Renal cortex interstitium (tissue), 11 donors: Measurements from ENCODE around the gene SLC8A1. TPM values are rescaled to one million over a fixed set of nuclear protein-coding genes. Genes with fewer than 3 reads are reported as not detected.

Experiments used
- DNase-seq, 11 donors: peaks; one replicate each; pipeline ENCODE4 v3.0.0-alpha.2; 2013; ENCODE audit warnings: low read depth in 9 of 11, low spot score in 4 of 11; ENCODE audit errors: extremely low read depth in 1 of 11
- polyA plus RNA-seq, 3 donors: library from polyadenylated mRNA; unstranded; fragments of 120-200 nt; gene quantifications; one replicate each; pipeline ENCODE4 v1.2.1, GENCODE V29; 2013; ENCODE audit not compliant: insufficient read length in 3 of 3

The SLC8A1 gene
- polyA plus RNA-seq, 3 donors: 61.3 to 67.0 (median 63.2) TPM

DNA sequence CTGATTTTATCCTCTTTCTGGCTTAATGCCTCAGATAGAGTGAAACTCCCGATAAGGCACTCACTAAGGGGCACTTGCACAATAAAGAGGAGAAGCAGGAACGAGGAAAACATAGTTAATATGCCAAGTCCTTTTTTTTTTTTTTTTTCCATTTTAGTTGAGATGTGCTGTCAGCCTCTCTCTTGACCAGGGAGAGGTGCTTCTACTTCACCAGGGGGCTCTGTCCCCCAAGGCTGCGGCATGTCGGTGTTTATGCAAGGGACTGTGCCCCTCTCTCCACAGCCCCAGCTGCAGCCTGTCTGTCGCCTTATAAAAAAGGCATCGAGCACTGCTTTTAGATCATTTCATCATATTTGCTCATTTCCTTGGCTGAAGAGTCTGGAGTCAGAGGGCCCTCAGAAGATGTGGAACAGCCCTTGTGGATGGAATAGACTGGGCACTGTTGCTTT, 178.1 kb downstream of the SLC8A1 start:
- DNase-seq: no peak

DNA sequence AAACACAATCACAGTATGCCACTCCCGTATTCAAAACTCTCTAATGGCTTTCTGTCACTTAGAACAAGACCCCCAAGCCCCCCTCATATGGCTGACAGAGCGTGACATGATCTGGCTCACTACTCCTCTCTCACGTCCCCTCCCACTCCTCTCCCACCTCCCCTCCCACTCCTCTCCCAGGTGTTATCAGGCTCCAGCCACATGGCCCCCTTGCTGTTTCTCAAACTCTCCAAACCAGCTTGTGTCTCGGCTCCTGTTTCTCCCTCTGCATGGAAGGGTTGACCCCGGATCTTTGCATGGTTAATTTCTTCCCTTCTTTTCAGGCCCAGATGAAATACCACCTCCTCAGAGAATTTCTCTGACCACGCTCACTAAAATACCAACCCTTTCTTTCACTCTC, 180.8 kb downstream of the SLC8A1 start:
- peak in 10 of 11 donors; percentile 45 to 80 (median 66) for DNase-seq

DNA sequence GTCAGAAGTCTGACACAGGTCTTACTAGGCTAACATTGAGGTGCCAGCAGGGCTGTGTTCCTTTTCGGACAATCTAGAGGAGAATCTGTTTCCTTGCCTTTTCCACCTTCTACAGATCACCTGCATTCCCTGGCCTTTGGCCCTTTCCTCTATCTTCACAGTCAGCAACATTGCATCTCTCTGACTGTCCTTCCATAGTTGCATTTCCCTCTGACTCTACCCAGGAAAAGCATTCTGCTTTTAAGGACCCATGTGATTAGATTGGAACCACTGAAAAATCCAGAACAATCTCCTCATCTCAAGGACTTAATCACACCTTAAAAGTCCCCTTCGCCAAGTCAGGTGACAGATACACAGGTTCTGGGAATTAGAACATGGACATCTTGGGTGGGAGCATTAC, 181.5 kb downstream of the SLC8A1 start:
- no peak for DNase-seq

DNA sequence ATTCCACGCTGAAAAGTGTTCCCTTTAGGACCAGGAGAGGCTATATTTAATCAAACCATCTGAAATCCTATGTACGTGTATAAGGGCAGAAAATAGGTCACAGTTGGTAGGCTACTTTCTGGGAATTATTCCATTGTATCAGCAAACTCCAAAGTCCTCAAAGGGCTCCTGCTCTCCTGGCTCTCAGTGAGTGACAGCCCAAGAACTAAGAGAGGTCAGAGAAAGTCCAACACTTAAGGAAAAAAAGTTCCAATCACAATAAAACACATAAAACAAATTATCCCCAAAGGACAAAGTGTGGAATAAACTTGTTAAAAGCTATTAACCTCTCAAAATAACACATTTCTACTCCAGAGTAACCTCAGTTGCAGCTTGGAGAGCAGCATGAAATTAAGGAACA, 183.3 kb downstream of the SLC8A1 start:
- DNase-seq: no peak

DNA sequence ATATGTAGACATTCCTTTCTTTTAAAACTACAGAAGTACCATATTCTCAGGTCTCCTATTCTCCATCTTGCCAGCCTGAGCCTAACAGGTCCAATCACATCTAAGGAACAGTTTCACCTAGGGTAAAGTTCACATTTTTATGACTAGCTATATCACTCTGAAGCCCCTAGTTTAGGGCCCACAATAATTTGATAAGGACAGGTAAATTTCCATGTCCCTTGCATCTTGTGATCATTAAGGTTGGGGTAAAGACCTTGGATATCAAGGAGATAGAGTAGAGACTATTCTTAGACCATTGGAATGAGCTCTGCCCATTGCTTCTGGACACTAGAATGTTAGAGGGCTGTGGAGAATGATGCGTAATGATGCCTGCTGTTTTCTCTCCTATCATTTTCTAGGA, 185.7 kb downstream of the SLC8A1 start:
- no peak for DNase-seq

DNA sequence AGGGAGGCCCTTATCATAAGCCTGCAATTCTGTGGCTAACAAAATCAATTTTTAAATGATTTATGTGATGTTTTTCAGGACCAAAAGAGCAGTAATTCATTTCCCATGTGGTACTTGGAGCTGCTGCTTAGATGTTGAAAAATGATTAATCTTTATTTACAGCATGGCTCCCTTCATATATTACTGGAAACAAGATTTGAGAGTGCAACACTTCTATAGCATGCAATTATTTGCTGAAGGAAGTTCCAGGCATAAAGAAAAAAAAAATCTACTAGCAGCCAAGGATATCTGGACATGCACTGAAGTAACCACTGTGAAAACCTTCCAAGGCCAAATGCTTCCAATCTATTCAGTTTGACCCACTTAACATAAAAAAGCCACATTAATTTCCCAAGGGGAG, 186.3 kb downstream of the SLC8A1 start:
- DNase-seq: no peak

DNA sequence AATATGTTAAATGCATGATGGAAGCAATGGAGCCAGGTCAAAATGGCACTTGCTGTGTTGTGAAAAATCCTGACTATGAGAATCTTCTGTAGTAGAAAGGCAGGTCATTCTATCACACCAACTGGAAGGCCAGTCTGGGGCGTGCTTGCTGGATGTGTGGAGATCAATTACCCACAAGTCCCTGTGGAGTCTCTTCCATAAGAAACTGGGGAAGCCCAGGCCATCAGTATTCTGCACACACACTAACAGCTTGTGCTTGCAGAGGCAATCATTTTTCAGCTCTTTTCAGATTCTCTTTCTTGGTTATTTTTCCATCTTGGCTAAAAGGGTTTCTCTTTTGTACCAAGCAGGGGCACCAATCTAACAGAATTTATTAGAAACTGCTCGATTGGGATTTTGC, 190.8 kb downstream of the SLC8A1 start:
- DNase-seq: no peak

DNA sequence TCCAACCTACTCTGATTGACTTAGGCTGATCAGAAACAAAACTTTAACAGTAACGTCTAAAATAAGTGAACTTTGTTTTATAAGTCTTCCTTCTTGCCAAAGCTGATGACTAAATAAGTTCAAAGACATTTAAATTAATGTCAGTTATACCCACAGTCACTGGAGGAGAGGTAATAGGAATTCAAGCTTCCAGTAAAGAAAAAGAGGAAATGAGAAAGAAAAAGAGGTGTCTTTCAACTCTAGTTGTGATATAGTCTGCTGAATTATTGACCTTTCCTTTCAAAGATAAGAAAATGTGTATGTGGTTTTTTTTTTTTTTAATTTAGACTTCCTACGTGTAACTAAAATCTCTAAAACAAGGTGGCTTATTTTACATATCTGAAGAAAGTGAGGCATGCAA, 191.5 kb downstream of the SLC8A1 start:
- DNase-seq: no peak

DNA sequence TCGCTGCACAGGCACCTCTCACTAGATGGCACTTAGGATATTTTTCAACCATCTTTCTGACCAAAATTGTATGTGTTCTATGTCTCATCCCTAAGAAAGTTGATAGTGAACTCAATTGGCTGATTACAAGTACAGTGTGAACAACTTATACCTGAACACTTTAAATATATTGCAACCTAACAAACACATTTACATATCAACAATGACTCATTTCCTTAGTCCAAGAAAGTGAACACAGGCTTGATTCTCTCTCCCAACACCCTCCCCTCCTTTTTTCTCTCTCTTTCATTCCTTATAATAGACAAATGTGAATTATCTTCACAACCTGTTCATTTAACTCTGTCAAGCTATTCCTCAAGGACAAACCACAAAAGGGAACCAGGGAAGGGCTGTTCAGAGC, 192.0 kb downstream of the SLC8A1 start:
- no peak for DNase-seq

DNA sequence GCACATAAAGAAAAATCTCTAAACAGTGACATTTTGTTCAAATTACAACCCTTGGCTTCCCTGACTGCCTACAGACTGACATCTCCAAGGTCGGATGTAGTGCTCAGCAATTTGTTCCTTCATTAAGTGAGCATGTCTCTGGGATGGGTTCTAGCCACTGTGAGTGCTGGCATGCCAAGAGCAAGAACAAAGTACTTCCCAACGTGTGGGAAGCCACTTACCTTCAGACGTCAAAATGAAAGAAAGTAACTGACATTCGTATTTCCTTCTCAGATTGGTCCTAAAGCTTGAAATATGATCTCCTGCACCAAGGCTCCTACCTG, 193.8 kb downstream of the SLC8A1 start:
- no peak for DNase-seq

DNA sequence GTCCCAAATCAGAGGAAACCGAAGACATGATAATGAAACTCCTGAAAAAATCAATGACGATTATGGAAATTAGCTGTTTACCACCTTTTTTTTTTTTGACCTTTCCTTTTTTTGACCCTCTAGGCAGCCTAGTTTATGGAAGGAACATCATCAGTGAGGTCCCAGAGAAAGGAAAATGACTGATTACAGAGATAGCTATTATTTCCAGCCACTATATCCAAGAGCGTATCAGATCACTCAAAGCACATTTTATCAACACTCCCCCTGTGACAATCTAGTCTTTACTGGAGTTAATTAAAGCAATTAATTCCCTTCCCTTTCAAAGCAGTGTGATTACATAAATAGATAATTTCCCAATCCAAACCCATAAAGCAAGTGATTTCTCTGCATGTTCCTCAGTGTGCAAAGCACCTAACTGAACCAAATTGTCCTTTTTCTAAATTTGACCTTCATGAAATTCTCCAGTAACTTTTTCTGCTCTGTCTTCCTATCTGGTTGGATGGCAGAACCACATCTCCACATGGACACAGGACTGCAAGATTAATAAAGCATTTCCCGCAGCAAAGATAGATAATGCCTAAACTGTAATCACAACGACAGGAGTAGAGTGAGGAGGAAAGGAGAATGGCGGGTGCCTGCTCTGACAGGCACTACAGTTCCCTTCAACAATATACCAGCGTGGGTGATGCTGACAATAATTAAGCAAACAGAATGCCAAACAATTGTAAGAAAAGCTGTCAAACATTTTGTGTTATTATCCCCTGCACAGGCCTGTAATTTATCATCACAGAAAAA, 194.4 kb downstream of the SLC8A1 start:
- no peak for DNase-seq

DNA sequence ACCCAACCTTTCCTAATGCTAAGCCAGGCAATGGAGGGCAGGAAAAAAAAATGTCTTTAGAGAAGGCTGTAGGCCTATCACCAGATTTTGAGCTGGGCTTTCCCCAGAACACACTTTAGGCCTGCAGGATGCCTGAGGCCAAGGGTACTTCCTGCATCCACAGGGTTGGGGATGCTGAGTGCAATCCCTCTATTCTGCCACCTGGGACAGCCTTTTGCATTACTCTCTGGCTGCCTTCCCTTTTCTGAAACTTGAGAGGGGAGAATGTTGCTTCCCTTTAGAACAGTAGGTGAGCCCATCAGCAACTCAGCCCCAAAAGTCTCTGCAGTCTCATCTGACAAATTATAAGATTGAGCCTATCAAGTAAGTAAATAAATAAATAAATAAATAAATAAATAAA, 195.2 kb downstream of the SLC8A1 start:
- DNase-seq: no peak

DNA sequence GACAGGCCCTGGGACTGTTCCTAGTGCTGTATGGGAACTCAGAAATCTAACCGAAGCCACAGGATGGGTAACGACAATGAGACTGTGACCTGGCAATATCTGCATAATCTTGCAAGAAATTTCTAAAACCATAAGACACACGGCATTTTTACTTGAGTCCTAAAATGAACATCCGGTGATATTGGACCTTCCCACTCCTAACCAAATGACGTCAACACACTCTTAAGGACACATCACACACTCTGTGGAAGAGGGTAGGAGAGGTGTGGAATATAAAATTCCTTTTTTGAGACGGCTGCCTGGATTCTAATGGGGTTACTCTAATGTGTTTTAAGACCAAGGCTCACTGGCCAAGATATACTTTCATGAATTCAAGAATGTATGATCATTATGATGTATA, 195.9 kb downstream of the SLC8A1 start:
- no peak for DNase-seq

DNA sequence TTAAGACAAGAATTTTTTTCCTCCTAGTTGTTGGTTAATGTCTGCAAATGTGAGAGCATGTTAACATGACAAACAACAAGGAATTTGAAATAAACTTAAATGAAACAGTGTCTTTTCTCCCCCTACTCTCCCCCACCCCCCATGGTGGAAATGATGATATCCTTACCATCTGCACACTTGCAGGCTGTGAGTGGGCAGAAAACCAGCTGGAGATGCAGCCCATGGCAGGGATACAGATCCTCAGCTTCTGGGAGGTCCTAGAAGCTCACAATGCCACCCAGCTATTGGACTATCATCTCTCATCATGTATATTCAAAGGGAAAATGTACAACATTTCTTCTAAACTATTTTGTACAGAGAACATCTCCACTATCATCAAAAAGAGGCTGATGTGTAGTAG, 196.8 kb downstream of the SLC8A1 start:
- no peak for DNase-seq

DNA sequence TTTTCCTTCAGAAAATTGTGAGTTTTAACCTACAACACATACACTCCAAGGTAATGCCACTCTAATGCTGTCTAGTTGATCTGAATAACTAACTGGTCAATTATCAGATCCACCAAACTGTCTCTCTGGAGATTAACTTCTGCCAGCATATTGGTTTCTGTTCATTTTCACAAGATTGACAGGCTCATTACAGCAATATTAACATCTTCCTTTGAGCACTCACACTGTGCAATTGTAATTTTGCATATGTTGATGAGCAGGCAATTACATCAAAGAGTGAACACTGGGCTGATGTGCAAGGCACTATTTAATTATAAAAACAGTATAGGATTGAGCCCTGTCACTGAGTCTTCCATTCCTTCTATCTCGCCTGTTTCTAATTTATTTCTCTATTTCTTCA, 197.3 kb downstream of the SLC8A1 start:
- no peak for DNase-seq

DNA sequence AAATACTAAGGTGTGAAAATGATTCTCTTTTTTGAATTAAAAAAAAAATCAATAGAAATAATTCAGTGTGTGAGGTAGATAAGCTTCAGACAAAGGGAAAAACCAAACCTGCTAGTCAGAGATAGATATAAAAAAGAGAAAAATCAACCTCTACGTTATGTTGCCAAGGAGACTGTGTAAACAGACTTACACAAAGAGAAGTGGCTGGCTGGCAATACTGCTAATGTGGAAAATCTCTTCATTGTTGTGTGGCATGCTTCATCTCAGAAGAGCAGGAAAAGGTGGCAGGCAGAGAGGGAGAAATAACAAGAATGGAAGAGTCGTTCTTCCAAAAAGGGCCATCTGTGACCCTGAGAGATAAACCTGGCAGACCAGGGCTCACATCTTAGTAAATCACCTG, 200.8 kb downstream of the SLC8A1 start:
- no peak for DNase-seq

DNA sequence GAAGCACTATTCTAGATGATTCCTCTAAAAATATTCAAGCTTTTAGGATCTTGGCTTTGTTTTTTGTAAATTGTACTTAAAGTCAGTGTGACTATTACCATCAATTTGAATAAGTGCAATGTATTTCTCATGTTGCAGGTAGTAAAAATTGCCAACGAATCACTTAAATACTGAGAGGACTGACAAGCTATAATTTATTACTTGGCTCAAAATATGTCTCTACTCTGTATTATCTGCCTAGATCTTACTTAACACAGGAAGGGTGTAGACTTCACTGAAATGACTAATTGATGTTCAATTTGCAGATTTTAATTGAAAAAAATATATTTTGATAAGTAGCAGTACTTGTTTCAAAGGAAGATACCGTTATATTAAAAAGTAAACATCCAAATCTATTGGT, 202.3 kb downstream of the SLC8A1 start:
- DNase-seq: no peak

DNA sequence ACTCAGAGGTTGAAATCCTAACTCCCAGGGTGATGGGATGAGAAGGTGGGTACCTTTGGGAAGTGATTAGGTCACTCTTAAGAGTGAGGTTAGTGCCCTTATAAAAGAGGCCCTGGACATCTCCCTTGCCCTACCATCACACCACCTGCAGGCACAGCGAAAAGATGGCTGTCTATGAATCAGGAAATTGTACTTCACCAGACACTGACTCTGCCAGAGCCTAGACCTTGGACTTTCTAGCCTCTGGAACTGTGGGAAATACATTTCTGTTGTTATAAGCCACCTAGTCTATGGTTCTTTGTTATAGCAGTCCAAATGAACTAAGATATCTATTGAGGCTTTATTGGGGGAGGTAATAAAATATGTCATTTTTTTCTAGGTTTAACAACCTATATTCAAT, 203.6 kb downstream of the SLC8A1 start:
- no peak for DNase-seq

DNA sequence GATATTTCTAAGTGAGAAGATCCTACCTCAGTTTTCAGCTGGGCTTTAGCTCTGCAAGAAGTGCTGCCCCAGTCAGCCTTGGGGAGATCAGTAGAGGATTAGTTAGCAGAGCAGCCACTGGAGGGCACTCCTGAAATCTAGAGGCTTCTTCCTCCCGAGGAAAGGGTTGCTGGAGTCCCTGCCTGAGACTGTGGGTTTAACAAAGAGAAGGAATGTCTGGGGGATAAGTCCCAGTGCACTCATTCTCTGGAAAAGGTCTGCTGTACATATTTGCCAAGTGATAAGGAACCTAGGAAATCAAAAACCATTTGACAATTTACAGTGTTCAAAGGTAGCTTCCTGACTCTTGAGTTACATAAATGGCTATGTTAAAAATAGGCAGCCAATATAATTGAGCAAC, 207.2 kb downstream of the SLC8A1 start:
- DNase-seq: peak in 1 of 11 donors; percentile 37

DNA sequence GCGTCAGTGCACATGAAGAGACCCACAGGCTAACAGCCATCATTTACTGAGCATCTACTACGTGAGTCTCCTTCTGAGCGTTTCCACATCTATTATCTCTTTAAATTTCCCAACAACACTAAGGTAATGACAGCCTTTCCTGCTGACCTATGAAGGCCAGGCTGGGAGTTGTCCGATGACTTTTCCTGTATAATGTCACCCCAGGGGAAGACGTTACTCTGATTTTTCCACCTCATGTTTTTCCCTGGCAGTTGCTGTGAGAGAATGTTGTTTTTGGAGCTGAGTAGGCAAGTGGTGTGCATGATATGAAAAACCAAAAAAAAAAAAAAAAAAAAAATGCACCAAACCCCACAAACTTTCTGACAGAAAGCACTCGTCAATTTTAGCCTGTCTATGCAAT, 207.6 kb downstream of the SLC8A1 start:
- DNase-seq: no peak

DNA sequence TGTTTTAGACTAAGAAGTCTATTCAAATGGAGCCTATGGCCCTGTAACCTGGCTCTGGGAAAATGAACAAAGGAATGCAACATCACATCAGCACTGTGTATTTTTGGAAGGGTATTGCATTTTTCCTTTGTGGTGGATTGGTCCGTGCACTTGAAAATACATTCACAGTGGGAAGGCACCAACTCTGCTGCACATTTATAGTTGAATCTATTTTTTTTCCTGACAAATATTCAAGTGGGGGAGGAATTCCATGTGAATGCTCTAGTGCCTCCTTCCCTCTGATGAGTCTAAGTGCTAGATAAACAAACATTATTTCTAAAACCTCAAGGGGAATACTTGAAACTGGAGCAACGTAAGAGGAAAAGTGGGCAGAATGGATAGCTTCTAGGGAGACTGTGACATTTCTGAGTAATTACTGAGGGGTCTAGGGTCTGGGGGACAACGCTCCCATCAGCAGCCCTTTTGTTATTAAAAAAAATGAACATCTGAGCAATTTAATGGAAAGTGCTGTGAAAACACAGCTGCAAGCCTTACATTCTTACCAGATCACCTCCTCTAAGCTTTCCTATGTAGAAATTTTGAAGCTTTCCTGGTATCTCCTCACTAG, 208.2 kb downstream of the SLC8A1 start:
- peak in 1 of 11 donors; percentile 37 for DNase-seq
